Right renal cortex interstitium (tissue), 3 donors: ENCODE measurements around the gene TBL3. TPM values are rescaled to one million over a fixed set of nuclear protein-coding genes. Genes with fewer than 3 reads are reported as not detected.

Source experiments
- polyA plus RNA-seq, 3 donors: library from polyadenylated mRNA; unstranded; fragments of 120-200 nt; gene quantifications; one replicate each; pipeline ENCODE4 v1.2.1, GENCODE V29; 2013; ENCODE audit not compliant: insufficient read length in 3 of 3

Gene TBL3
- polyA plus RNA-seq, 3 donors = 27.4 to 34.3 (median 32.0) TPM

Other genes starting within 250 kb of the TBL3 start
- gene NME3, start 200.5 kb upstream of the TBL3 start, polyA plus RNA-seq = 10 to 100 TPM; 18.8 to 22.1 (median 19.4) TPM
- gene EME2, start 199.2 kb upstream of the TBL3 start, polyA plus RNA-seq = 1 to 10 TPM; 5.1 to 5.5 (median 5.2) TPM
- gene MRPS34, start 198.9 kb upstream of the TBL3 start, polyA plus RNA-seq = 10 to 100 TPM; 58.1 to 69.6 (median 65.0) TPM
- 10 to 100 TPM; 30.8 to 35.7 (median 32.5) TPM for gene SPSB3, start 189.5 kb upstream of the TBL3 start, polyA plus RNA-seq
- 10 to 100 TPM; 31.1 to 38.7 (median 31.5) TPM for gene NUBP2, start 189.1 kb upstream of the TBL3 start, polyA plus RNA-seq
- gene IGFALS, start 178.3 kb upstream of the TBL3 start, polyA plus RNA-seq = 1 to 10 TPM; 1.3 to 2.0 (median 2.0) TPM
- 10 to 100 TPM; 35.4 to 44.8 (median 40.1) TPM for gene HAGH, start 145.2 kb upstream of the TBL3 start, polyA plus RNA-seq
- 10 to 100 TPM; 36.6 to 50.7 (median 48.3) TPM for gene FAHD1, start 144.8 kb upstream of the TBL3 start, polyA plus RNA-seq
- 1 to 10 TPM; 1.1 to 1.3 (median 1.3) TPM for gene MEIOB, start 99.9 kb upstream of the TBL3 start, polyA plus RNA-seq
- under 1 TPM; 0.12 to 0.24 (median 0.17) TPM for gene HS3ST6, start 53.6 kb upstream of the TBL3 start, polyA plus RNA-seq
- gene MSRB1, start 28.9 kb upstream of the TBL3 start, polyA plus RNA-seq = 10 to 100 TPM; 63.0 to 70.1 (median 65.2) TPM
- under 1 TPM; 0.10 to 0.17 (median 0.16) TPM for gene RPL3L, start 17.4 kb upstream of the TBL3 start, polyA plus RNA-seq
- gene NDUFB10, start 12.5 kb upstream of the TBL3 start, polyA plus RNA-seq = 100 to 1,000 TPM; 127 to 137 (median 129) TPM
- gene RPS2, start 7.2 kb upstream of the TBL3 start, polyA plus RNA-seq = 1,000 to 10,000 TPM; 1,774 to 1,944 (median 1,840) TPM
- gene RNF151, start 5.2 kb upstream of the TBL3 start, polyA plus RNA-seq = not detected
- gene NOXO1, start 9.4 kb downstream of the TBL3 start, polyA plus RNA-seq = under 1 TPM; 0.37 to 0.79 (median 0.60) TPM
- 10 to 100 TPM; 20.5 to 22.0 (median 21.1) TPM for gene GFER, start 12.1 kb downstream of the TBL3 start, polyA plus RNA-seq
- 1 to 10 TPM; 1.3 to 1.9 (median 1.4) TPM for gene SYNGR3, start 17.9 kb downstream of the TBL3 start, polyA plus RNA-seq
- gene ZNF598, start 37.8 kb downstream of the TBL3 start, polyA plus RNA-seq = 10 to 100 TPM; 14.2 to 16.4 (median 15.4) TPM
- 1 to 10 TPM; 1.7 to 6.0 (median 3.9) TPM for gene NPW, start 47.7 kb downstream of the TBL3 start, polyA plus RNA-seq
- 100 to 1,000 TPM in 1 of 3 donors, 10 to 100 TPM in 2; 82.6 to 106 (median 88.6) TPM for gene NHERF2, start 54.8 kb downstream of the TBL3 start, polyA plus RNA-seq
- 10 to 100 TPM; 15.4 to 17.7 (median 16.9) TPM for gene NTHL1, start 75.8 kb downstream of the TBL3 start, polyA plus RNA-seq
- gene TSC2, start 75.9 kb downstream of the TBL3 start, polyA plus RNA-seq = 100 to 1,000 TPM in 2 of 3 donors, 10 to 100 TPM in 1; 98.9 to 117 (median 108) TPM
- 10 to 100 TPM; 53.0 to 59.6 (median 54.5) TPM for gene PKD1, start 163.8 kb downstream of the TBL3 start, polyA plus RNA-seq
- gene RAB26, start 176.6 kb downstream of the TBL3 start, polyA plus RNA-seq = 1 to 10 TPM; 2.7 to 3.1 (median 3.0) TPM
- 10 to 100 TPM; 51.4 to 60.4 (median 60.3) TPM for gene TRAF7, start 183.7 kb downstream of the TBL3 start, polyA plus RNA-seq
- 1 to 10 TPM in 2 of 3 donors, under 1 TPM in 1; 0.92 to 1.4 (median 1.4) TPM for gene CASKIN1, start 224.6 kb downstream of the TBL3 start, polyA plus RNA-seq
- gene MLST8, start 233.4 kb downstream of the TBL3 start, polyA plus RNA-seq = 10 to 100 TPM; 41.3 to 48.7 (median 43.8) TPM
- gene BRICD5, start 238.8 kb downstream of the TBL3 start, polyA plus RNA-seq = 1 to 10 TPM; 3.0 to 4.1 (median 3.0) TPM
- 10 to 100 TPM; 10.1 to 14.5 (median 12.9) TPM for gene PGP, start 242.8 kb downstream of the TBL3 start, polyA plus RNA-seq